Neural cell (in vitro differentiated cells): ENCODE results near the gene CDK5RAP2. TPM values are rescaled to one million over a fixed set of nuclear protein-coding genes. Genes with fewer than 3 reads are reported as not detected.

Experiments
- H2AFZ ChIP-seq: fragments of 200-600, 300-800 bp; sonication (generic), shearing (Covaris generic); 2 replicates; pipeline ENCODE4 v1.6.0; 2014; ENCODE audit warnings: low read depth, mild to moderate bottlenecking, antibody characterized with exemption, low read length, moderate library complexity
- H3F3A ChIP-seq: fragments of 200-600 bp; shearing (Covaris generic); 2 replicates; pipeline ENCODE4 v1.6.1; 2016; ENCODE audit warnings: mild to moderate bottlenecking, moderate library complexity, mixed read lengths, antibody characterized with exemption, low read length; ENCODE audit not compliant: insufficient read depth, poor library complexity, severe bottlenecking
- H3K27ac ChIP-seq: fragments of 200-600, 300-800 bp; sonication (generic), shearing (Covaris generic); 2 replicates; pipeline ENCODE4 v1.5.1; 2014; ENCODE audit warnings: mild to moderate bottlenecking, low read length, moderate library complexity
- H3K27me3 ChIP-seq: fragments of 300-800, 200-600 bp; sonication (generic), shearing (Covaris generic); 2 replicates; pipeline ENCODE4 v1.6.0; 2014; ENCODE audit warnings: mild to moderate bottlenecking, low read depth, low read length, moderate library complexity; ENCODE audit not compliant: insufficient read depth
- H3K36me3 ChIP-seq: fragments of 300-800, 200-600 bp; sonication (generic), shearing (Covaris generic); 2 replicates; pipeline ENCODE4 v1.5.1; 2014; ENCODE audit warnings: mild to moderate bottlenecking, antibody characterized with exemption, low read length, moderate library complexity; ENCODE audit not compliant: insufficient read depth
- H3K4me2 ChIP-seq: fragments of 300-800, 200-600 bp; sonication (generic), shearing (Covaris generic); 2 replicates; pipeline ENCODE4 v1.6.0; 2014; ENCODE audit warnings: mild to moderate bottlenecking, low read length
- H3K4me3 ChIP-seq: fragments of 300-800, 200-600 bp; sonication (generic), shearing (Covaris generic); 2 replicates; pipeline ENCODE4 v1.5.1; 2014; ENCODE audit warnings: mild to moderate bottlenecking, low read length, moderate library complexity
- H3K79me2 ChIP-seq: fragments of 200-600 bp; shearing (Covaris generic); replicated peaks from 2 replicates; pipeline ENCODE4 v1.6.0; 2014; ENCODE audit warnings: mild to moderate bottlenecking, low read length, moderate library complexity; ENCODE audit not compliant: insufficient read depth
- H3K9ac ChIP-seq: fragments of 300-800, 200-600 bp; sonication (generic), shearing (Covaris generic); 2 replicates; pipeline ENCODE4 v1.6.1; 2016; ENCODE audit warnings: mild to moderate bottlenecking, low read length, mixed read lengths
- H3K9me2 ChIP-seq: fragments of 200-600 bp; shearing (Covaris generic); 2 replicates; pipeline ENCODE4 v1.6.1; 2016; ENCODE audit warnings: mild to moderate bottlenecking, low read length, mixed read lengths; ENCODE audit not compliant: insufficient read depth
- H3K9me3 ChIP-seq: fragments of 200-600, 300-800 bp; sonication (generic), shearing (Covaris generic); 2 replicates; pipeline ENCODE4 v1.6.1; 2016; ENCODE audit warnings: mild to moderate bottlenecking, mixed run types, low read length, moderate library complexity, mixed read lengths
- H4K20me1 ChIP-seq: fragments of 200-600 bp; shearing (Covaris generic); 2 replicates; pipeline ENCODE4 v1.6.1; 2016; ENCODE audit warnings: mild to moderate bottlenecking, mixed run types; ENCODE audit not compliant: insufficient read depth
- CTCF ChIP-seq: fragments of 450-650 bp; IDR thresholded peaks from 2 replicates; pipeline ENCODE4 v1.5.1; 2014; ENCODE audit warnings: antibody characterized with exemption, mild to moderate bottlenecking, moderate library complexity; ENCODE audit not compliant: poor library complexity, severe bottlenecking
- EP300 ChIP-seq: fragments of 450-650 bp; conservative IDR thresholded peaks from 2 replicates; pipeline ENCODE4 v1.6.1; 2014; ENCODE audit warnings: antibody characterized with exemption, mild to moderate bottlenecking, moderate library complexity; ENCODE audit not compliant: poor library complexity, severe bottlenecking
- EZH2 ChIP-seq: fragments of 200-600, 300-800 bp; shearing (Covaris generic), sonication (generic); IDR thresholded peaks from 2 replicates; pipeline ENCODE4 v1.6.1; 2014; ENCODE audit warnings: antibody characterized with exemption, low read length, borderline replicate concordance, mild to moderate bottlenecking; ENCODE audit not compliant: insufficient read depth, poor library complexity, severe bottlenecking
- MXI1 ChIP-seq: fragments of 450-650 bp; conservative IDR thresholded peaks from 2 replicates; pipeline ENCODE4 v1.6.1; 2014; ENCODE audit warnings: antibody characterized with exemption, mild to moderate bottlenecking; ENCODE audit not compliant: poor library complexity, severe bottlenecking
- POLR2AphosphoS5 ChIP-seq: IDR thresholded peaks from 2 replicates; pipeline ENCODE4 v1.6.1; 2012
- RAD21 ChIP-seq: fragments of 450-650 bp; conservative IDR thresholded peaks from 2 replicates; pipeline ENCODE4 v1.6.1; 2014; ENCODE audit warnings: antibody characterized with exemption, mild to moderate bottlenecking, moderate library complexity
- REST ChIP-seq: IDR thresholded peaks from 2 replicates; pipeline ENCODE4 v1.6.1; 2012; ENCODE audit warnings: borderline replicate concordance
- SMC3 ChIP-seq: fragments of 450-650 bp; conservative IDR thresholded peaks from 2 replicates; pipeline ENCODE4 v1.6.1; 2014; ENCODE audit warnings: antibody characterized with exemption, mild to moderate bottlenecking, moderate library complexity; ENCODE audit not compliant: poor library complexity
- TAF1 ChIP-seq: IDR thresholded peaks from 2 replicates; pipeline ENCODE4 v1.6.1; 2012; ENCODE audit warnings: low read depth
- polyA plus RNA-seq: library from polyadenylated mRNA; depleted of rRNA; stranded (reverse); fragments of >200 nt; gene quantifications from 2 replicates; pipeline ENCODE4 v1.2.3, GENCODE V29; 2014

The CDK5RAP2 gene
- polyA plus RNA-seq, 1 donor from 2014 or later = 43.3 TPM

- no peaks in the 10 kb centered on the region for H3K9me2 ChIP-seq
- H3K27ac ChIP-seq = no peak overlapping the region
- H4K20me1 ChIP-seq = no peaks in the 10 kb centered on the region
- no peaks in the 10 kb centered on the region for H3K27me3 ChIP-seq
- H3K9me3 ChIP-seq = no peaks in the 10 kb centered on the region
- TF ChIP-seq MXI1 (no peak), REST (no peak), TAF1 (no peak), RAD21 (no peak), SMC3 (no peak), CTCF (no peak), POLR2AphosphoS5 (no peak), EZH2 (no peak), EP300 (no peak)
- H3K4me2 ChIP-seq = no peak overlapping the region
- H3K4me3 ChIP-seq = no peak overlapping the region
- H2AFZ ChIP-seq = no peak overlapping the region
- H3K9ac ChIP-seq = no peak overlapping the region
- H3K36me3 ChIP-seq = no peaks in the 10 kb centered on the region
- H3F3A ChIP-seq = no peaks in the 10 kb centered on the region
- no peaks in the 10 kb centered on the region for H3K79me2 ChIP-seq
Measured at GRCh38 chr9:120421977-120422376, 158.0 kb downstream of the CDK5RAP2 start.

- no peaks in the 10 kb centered on the region for H3K9me2 ChIP-seq
- TF ChIP-seq CTCF (no peak), MXI1 (no peak), TAF1 (no peak), POLR2AphosphoS5 (no peak), EP300 (no peak), SMC3 (no peak), REST (no peak), RAD21 (no peak)
- H4K20me1 ChIP-seq = no peaks in the 10 kb centered on the region
- no peak overlapping the region for H2AFZ ChIP-seq
- no peak overlapping the region for H3K9ac ChIP-seq
- H3K27ac ChIP-seq = no peak overlapping the region
- H3K4me3 ChIP-seq = no peak overlapping the region
- no peaks in the 10 kb centered on the region for H3K36me3 ChIP-seq
- H3K79me2 ChIP-seq = no peaks in the 10 kb centered on the region
- H3F3A ChIP-seq = no peaks in the 10 kb centered on the region
- no peak overlapping the region for H3K4me2 ChIP-seq
- H3K9me3 ChIP-seq = no peaks in the 10 kb centered on the region
- no peaks in the 10 kb centered on the region for H3K27me3 ChIP-seq
Measured at GRCh38 chr9:120418315-120418714, 161.7 kb downstream of the CDK5RAP2 start.
